Measurements from ENCODE around the gene NMT1.

DNA sequence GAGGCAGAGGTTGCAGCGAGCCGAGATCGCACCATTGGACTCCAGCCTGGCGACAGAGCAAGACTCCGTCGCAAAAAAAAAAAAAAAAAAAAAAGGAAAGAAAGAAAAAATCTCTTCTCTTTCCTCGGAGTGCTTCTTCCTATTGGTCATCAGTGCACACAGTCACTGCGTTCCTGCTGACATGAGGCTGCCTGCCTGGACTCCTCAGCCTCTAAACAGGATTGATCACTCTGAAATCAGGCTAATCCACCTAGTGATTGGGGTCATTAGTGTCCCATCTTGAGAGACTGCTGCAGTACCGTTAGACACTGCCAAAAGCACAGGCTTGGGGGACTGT lies 40.4 kb downstream of the NMT1 start:
- TF ChIP-seq TAF1 (IDR thresholded peaks at IDR 0.05; ENCODE audit: borderline replicate concordance, low read depth, low read length) (no peak), POLR2A (IDR thresholded peaks at IDR 0.05; ENCODE audit: low read depth, low read length) (no peak), POLR2AphosphoS5 (IDR thresholded peaks at IDR 0.05; ENCODE audit: low read depth, low read length) (no peak)
